Measurements from ENCODE around the gene BCAS4. TPM values are rescaled to one million over a fixed set of nuclear protein-coding genes. Genes with fewer than 3 reads are reported as not detected.

BCAS4 gene
- total and polyA plus RNA-seq, 8 donors = 2.9 to 8.2 (median 6.8) TPM

GRCh38 chr20:50872560-50873425, 77.9 kb downstream of the BCAS4 start:
- H3K27me3 ChIP-seq = no peaks in the 10 kb centered on the region
- intact Hi-C loops (cut with DNase I) = no loop called here
- H3K4me1 ChIP-seq = no peaks in the 10 kb centered on the region
- TF ChIP-seq, protein P1, sequence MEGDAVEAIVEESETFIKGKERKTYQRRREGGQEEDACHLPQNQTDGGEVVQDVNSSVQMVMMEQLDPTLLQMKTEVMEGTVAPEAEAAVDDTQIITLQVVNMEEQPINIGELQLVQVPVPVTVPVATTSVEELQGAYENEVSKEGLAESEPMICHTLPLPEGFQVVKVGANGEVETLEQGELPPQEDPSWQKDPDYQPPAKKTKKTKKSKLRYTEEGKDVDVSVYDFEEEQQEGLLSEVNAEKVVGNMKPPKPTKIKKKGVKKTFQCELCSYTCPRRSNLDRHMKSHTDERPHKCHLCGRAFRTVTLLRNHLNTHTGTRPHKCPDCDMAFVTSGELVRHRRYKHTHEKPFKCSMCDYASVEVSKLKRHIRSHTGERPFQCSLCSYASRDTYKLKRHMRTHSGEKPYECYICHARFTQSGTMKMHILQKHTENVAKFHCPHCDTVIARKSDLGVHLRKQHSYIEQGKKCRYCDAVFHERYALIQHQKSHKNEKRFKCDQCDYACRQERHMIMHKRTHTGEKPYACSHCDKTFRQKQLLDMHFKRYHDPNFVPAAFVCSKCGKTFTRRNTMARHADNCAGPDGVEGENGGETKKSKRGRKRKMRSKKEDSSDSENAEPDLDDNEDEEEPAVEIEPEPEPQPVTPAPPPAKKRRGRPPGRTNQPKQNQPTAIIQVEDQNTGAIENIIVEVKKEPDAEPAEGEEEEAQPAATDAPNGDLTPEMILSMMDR (IDR thresholded peaks at IDR 0.05) = no peak
- H3K4me3 ChIP-seq = no peak overlapping the region
- ATAC-seq (no peak), DNase-seq (no peak)
- no peaks in the 10 kb centered on the region for H3K9me3 ChIP-seq
- no peaks in the 10 kb centered on the region for H3K36me3 ChIP-seq
- no peak overlapping the region for H3K27ac ChIP-seq

- TF ChIP-seq, protein P1 (IDR thresholded peaks at IDR 0.05) = no peak
- Histone ChIP-seq H3K4me3 (no peak overlapping the region), H3K4me1 (no peaks in the 10 kb centered on the region), H3K9me3 (no peaks in the 10 kb centered on the region), H3K36me3 (no peaks in the 10 kb centered on the region), H3K27ac (no peak overlapping the region), H3K27me3 (no peaks in the 10 kb centered on the region)
- DNase-seq (no peak), ATAC-seq (no peak)
- intact Hi-C loops (cut with DNase I) = no loop called here
These were observed 78.7 kb downstream of the BCAS4 start for GRCh38 chr20:50873585-50873984.

DNA sequence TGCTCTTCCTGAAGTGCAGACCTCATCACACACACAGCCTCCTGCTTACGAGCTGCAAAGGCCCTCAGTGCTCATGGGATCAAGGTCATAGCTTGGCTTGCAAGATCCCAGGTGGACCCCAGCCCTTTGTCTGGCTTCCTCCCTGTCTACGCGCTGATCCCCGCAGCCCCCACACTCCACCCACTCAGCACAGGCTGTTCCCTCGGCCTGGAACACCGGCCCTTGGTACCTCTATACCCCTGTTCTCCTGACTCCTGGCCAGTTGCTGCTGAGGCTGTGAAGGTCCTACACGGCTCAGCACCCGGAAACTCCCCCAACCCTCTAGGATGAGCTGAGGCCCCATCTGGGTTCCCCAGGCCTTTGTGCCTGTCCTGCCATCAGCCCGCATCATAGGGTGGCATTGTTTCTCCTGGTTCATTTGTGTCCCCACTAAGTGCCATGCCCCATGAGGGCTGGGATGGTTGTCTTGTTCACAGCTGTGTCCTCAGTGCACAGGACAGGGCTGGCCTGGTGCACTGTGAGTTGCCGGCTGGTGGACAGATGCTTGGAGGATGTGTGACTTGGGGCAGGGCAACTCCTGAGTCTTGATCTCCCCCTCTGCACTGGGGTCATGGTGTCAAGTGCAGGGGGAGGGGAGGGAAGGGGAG, 79.4 kb downstream of the BCAS4 start:
- no peak overlapping the region for H3K4me3 ChIP-seq
- DNase-seq (no peak), ATAC-seq (no peak)
- no peaks in the 10 kb centered on the region for H3K36me3 ChIP-seq
- no peak overlapping the region for H3K27ac ChIP-seq
- no peaks in the 10 kb centered on the region for H3K4me1 ChIP-seq
- intact Hi-C loops (cut with DNase I) = no loop called here
- H3K27me3 ChIP-seq = no peaks in the 10 kb centered on the region
- TF ChIP-seq, protein P1 (IDR thresholded peaks at IDR 0.05) = no peak
- no peaks in the 10 kb centered on the region for H3K9me3 ChIP-seq

GRCh38 chr20:50874758-50875665, 80.2 kb downstream of the BCAS4 start:
- H3K4me1 ChIP-seq = no peaks in the 10 kb centered on the region
- no peaks in the 10 kb centered on the region for H3K36me3 ChIP-seq
- ATAC-seq (no peak), DNase-seq (no peak)
- H3K4me3 ChIP-seq = no peak overlapping the region
- intact Hi-C loops (cut with DNase I) = no loop called here
- H3K9me3 ChIP-seq = no peaks in the 10 kb centered on the region
- no peak overlapping the region for H3K27ac ChIP-seq
- H3K27me3 ChIP-seq = no peaks in the 10 kb centered on the region
- TF ChIP-seq, protein P1 (IDR thresholded peaks at IDR 0.05) = no peak
